DLD1 (cell line): ENCODE data around the gene DNAAF2.
"Not testable (repeated sequence)": the region's sequence is repeated elsewhere in the genome, so short reads cannot be mapped to it uniquely, and the experiment has no call there.

Experiments
- in situ Hi-C: cut with HindIII; loops from 2 replicates; pipeline ENCODE4 v1.10.0; 2017; ENCODE audit warnings: low sequenced_read_pairs

The DNAAF2 gene

DNA sequence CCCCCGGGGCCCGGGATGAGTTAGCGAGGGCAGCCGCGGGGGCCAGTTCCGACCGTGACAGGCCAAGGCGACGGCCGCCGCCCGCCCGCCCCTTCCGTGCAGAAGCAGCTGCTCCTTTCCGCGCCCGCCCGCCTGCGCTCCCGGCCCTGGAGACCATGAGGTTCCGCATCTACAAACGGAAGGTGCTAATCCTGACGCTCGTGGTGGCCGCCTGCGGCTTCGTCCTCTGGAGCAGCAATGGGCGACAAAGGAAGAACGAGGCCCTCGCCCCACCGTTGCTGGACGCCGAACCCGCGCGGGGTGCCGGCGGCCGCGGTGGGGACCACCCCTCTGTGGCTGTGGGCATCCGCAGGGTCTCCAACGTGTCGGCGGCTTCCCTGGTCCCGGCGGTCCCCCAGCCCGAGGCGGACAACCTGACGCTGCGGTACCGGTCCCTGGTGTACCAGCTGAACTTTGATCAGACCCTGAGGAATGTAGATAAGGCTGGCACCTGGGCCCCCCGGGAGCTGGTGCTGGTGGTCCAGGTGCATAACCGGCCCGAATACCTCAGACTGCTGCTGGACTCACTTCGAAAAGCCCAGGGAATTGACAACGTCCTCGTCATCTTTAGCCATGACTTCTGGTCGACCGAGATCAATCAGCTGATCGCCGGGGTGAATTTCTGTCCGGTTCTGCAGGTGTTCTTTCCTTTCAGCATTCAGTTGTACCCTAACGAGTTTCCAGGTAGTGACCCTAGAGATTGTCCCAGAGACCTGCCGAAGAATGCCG is 13.7 kb downstream of the DNAAF2 start:
- in situ Hi-C loops: no loop called here

DNA sequence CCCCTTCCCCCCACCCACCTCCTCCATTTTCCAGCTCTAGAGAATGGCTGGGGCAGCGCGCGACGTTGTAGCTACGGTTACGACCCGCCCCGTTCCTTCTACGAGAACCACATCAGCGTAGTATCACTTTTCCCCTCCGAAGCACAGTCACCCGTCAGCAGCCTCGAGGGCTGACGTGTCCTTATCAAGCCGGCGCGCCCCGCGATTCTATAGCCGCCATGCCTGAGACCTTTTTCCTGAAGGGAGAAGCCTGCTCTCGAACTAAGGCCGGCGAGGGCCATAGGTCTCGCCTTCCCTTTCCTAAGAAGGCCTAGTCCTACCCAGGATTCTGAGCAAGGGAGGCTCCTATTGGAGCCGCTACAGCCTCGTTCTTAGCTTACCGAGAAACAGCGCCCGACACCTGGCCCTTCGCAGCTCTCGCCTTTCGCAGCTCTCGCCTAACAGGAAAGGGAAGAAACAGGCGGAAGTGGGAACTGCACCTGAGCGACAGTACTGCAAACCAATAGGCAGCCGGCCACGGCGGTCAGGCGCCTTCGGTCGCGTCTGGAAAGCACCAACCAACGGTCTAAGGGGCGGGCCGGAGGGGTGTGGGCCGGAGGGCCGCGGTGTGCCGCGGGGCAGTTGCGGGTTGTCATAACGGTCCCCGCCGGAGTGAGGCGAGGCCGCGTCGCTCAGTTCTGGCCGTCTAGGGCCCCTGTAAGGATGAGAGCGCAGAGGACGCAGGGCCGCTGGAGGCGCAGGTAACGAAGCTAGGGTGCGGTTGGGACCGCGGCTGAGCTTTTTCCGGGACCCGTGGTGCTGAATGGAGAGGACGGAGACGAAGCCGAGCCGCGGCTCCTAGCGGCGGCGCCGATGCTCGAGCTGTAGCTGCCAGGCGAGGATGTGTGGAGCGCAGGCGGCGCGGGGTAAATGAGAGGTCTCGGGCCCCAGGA is 14.6 kb downstream of the DNAAF2 start, which contains the start of the genes MGAT2 and RPL36AL:
MGAT2 (plus strand) TSS at position 618 of the 932 bp plus-strand sequence. CDS start 470 bp downstream, outside the sequence.
RPL36AL (minus strand) TSS at position 445 of the 932 bp plus-strand sequence. CDS start 1,522 bp downstream, outside the sequence.
- in situ Hi-C loops: no loop called here

DNA sequence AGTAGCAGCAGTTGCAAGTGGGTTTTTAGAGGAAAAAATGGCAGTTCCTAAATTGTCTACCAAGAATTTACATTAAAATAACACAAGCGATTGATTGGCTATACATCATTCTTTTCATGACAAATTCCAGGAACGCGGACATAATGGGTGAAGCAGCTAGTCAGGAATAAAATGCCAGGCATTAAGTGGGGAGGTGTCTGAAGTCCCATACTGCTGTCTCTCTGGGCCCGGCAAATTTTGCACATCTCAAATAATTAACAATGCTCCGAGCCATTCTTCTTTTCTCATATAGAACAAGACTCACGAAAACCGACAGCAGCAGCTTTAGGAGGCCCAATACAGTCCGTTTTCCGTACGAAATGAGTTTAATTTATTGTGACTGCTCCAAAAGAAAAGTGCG is 15.3 kb downstream of the DNAAF2 start:
- in situ Hi-C loops: no loop called here

DNA sequence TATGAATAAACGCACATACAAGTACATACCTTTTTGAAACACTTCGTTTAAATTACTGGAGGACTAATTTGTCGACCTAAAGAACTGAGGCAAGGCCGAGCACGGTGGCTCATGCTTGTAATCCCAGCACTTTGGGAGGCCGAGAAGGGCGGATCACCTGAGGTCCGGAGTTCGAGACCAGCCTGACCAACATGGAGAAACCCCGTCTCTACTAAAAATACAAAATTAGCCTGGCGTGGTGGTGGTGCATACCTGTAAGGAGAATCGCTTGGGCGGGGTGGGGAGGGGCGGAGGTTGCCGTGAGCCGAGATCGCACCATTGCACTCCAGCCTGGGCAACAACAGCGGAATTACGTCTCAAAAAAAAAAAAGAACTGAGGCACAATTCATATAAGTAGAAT is 15.8 kb downstream of the DNAAF2 start:
- in situ Hi-C loops: not testable (repeated sequence)

DNA sequence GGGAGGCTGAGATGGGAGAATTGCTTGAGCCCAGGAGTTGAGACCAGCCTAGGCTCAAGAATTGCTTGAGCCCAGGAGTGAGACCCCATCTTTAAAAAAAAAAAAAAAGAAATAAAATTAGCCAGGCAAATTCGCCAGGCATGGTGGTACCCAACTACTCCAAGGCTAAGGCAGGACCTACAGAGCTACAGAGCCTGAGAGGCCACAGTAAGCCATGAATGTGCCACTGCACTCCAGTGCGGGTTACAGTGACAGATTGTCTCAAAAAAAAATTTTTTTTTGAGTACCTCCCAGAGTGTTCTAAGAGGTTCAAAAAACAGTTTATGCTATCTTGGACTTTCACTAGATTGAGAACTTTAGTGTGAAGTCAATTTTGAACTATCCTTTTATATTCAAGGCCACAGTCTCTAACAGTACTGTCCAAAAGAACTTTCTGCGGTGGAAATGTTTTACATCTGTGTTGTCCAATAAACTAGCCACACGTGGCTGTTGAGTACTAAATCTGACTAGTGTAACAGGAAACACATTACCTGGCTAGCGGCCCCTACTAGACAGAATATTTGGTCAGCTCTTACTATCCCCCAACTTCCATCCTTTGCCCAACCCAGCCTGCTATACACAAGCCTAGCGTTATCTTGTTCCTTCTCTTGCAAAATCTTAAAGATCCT is 17.1 kb downstream of the DNAAF2 start:
- in situ Hi-C loops: no loop called here

DNA sequence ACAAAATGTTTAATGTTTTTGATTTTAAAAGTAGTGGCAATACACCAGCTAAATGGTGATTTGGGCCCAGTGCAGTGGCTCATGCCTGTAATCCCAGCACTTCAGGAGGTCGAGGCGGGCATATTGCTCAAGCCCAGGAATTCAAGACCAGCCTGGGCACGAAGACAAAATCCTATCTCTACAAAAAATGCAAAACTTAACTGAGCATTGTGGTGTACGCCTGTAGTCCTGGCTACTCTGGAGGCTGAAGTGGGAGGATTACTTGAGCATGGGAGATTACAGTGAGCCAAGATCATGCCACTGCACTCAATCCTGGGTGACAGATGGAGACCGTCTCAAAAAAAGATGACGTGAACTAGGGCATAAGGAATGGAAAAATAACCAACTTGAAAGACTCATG is 19.3 kb downstream of the DNAAF2 start:
- in situ Hi-C loops: no loop called here

DNA sequence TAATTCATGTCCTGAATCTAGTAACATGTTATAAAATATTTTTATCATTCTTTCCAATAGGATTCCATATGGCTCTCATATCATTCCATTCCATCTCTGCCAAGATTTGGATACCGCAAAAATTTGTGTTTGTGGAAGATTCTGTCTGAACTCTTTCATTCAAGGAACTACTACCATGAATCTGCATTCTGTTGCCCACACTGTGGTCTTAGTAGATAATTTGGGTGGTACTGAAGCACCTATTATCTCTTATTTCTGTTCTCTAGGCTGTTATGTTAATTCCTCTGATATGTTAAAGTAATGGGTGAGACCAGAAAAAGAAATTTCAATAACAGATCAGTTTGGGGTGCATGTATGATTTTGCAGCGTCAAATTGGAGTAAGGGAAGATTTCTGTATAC is 20.8 kb downstream of the DNAAF2 start:
- in situ Hi-C loops: no loop called here

DNA sequence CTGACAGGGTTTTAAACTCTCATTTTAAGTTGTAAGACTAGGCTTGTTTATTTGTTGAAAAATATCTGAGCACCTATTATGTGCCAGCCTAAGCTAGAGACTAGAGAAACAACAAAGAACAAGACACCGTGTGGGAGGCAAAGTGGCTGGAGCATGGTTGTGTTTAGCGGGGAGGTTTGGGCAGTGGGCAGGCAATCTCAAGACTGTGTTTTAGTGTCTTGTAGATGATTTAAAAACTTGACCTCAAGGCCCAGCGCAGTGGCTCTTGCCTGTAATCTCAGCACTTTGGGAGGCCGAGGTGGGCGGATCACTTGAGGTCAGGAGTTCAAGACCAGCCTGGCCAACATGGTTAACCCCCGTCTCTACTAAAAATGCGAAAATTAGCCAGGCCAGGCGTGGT is 22.4 kb downstream of the DNAAF2 start:
- in situ Hi-C loops: no loop called here

DNA sequence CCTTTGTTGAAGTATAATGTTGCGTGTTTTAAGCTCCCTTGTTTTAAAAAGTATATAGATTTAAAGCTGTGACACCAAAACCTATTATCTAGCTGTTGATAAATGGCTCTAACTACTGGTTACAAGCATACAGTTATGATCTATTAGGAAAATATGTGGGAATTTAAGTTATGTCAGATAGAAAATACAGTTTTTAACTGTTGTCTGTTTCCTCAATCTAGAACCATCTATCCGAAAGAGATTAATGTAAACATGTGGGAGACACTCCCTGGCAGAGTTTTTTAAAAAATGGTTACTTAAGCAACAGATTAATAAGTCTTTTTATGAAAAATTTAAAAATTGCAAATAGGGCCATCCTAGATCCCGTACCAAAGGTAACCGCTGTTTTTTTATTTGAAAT is 22.8 kb downstream of the DNAAF2 start:
- in situ Hi-C loops: no loop called here

DNA sequence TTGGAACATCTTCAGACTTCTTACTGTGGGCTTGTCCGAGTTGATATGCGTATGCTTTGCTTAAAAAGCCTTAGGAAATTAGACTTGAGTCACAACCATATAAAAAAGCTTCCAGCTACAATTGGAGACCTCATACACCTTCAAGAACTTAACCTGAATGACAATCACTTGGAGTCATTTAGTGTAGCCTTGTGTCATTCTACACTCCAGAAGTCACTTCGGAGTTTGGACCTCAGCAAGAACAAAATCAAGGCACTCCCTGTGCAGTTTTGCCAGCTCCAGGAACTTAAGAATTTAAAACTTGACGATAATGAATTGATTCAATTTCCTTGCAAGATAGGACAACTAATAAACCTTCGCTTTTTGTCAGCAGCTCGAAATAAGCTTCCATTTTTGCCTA is 27.5 kb downstream of the DNAAF2 start:
- in situ Hi-C loops: no loop called here

DNA sequence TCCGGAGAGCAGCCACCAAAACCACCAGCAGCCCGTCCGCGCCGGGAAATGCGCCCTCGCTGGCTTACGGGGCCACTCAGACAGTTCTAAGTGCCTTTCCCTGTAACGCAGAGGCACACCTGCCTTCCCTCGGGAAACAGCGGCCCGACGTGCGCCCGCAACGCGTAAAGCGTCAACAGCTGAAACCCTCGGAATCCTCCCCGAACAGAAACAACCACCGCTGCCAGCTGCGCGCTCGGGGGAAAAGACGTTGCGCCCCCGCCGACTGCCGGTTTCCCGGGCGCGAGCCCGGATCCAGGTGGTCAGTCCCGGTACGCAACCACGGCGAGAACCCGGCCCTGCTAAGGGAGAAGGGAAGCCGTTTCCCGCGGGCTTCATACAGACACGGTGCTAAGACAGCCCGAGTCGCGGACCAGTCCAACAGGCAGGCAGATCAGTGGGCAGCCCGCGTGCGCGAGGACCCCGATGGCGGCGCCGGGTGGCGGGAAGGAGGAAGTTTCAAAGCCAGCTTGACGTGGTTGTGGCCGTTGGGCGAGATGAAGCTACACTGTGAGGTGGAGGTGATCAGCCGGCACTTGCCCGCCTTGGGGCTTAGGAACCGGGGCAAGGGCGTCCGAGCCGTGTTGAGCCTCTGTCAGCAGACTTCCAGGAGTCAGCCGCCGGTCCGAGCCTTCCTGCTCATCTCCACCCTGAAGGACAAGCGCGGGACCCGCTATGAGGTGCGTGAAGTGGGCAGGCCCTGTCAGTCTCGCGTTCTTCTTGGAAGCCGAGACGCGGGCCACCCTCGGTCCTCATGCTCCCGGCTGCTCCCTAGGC is 36.4 kb downstream of the DNAAF2 start, which contains the start of gene LRR1:
LRR1 (plus strand) TSS at position 456 of the 816 bp plus-strand sequence; CDS start at position 537, 81 bp downstream.
- in situ Hi-C loops: no loop called here

DNA sequence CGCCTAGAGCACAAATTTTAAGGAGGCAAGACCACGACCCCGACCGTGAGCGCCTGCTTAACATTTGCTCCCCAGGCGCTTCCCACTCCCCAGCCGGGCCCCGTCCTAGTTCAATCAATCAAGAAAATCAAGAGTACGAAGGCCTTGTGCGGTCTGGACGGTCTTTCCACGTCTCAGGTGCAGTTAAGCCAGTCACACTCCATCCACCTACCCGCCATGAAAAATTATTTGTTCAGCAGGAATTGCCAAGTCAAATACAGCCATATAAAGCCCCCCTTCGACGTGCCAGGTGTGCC is 36.9 kb downstream of the DNAAF2 start:
- in situ Hi-C loops: no loop called here

DNA sequence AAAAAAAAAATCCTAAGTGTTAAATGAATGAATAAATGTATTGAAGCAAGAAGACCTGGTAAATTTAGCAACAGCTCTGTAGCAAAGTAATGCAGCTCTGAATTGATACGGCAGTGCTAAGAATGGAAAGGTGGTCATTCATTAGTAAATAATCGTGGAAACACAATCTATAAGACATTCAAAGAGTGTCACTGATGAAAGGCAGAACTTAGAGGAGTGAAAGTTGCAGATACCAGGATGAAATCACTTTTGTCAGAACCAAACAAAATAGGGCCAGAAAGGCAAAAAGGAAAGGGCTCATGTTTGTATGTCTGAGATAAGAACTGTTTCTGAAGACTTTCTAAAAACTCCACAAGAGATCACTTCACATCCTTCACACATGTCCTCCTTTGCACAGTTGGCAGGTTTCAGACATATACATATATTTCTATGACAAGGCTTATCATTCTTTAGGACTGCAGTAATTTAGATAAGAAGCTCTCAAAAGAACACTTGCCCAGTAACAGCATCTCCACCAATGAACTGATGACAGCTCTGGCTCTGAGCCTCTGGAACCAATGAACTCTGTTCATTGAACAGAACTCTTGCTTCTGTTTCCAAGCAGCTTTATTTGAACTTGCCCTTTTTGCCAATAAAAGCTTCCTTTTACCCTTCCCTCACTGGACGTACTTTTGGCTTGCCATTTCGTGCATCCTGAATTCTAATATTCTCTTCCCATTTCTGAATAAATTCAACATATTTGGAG is 40.5 kb downstream of the DNAAF2 start:
- in situ Hi-C loops: no loop called here

DNA sequence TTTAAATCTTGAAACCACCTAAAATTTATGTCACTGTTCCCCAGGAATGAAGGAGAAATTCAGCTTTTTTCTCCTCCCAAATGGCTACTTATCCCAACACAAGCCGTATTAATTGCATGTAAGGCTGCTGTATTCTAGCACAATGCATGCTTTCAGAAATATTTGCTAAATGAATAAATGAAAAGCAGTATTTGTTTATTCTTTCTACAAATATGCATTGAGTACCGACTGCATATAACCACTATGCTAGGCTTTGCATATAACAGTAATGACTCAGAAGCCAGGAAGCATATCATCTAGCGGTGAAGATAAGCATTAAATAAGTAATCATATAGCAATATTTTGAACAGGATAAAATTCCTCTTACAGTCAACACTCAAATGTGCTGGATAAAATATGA is 42.0 kb downstream of the DNAAF2 start:
- in situ Hi-C loops: no loop called here

DNA sequence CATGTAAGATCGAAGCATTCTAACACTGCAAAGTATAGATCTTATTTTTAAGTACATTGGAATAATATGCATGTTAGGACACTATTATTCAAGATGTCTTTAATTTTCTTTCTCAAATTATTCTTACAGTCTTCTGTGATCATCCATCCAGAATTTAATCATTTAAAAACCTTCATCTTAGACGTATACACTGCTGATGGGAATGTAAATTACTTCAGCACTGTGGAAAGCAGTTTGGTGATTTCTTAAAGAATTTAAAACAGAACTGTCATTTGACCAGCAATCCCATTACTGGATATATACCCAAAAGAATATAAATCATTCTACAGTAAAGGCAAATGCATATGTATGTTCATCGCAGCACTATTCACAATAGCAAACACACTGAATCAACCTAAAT is 45.7 kb downstream of the DNAAF2 start:
- in situ Hi-C loops: no loop called here

DNA sequence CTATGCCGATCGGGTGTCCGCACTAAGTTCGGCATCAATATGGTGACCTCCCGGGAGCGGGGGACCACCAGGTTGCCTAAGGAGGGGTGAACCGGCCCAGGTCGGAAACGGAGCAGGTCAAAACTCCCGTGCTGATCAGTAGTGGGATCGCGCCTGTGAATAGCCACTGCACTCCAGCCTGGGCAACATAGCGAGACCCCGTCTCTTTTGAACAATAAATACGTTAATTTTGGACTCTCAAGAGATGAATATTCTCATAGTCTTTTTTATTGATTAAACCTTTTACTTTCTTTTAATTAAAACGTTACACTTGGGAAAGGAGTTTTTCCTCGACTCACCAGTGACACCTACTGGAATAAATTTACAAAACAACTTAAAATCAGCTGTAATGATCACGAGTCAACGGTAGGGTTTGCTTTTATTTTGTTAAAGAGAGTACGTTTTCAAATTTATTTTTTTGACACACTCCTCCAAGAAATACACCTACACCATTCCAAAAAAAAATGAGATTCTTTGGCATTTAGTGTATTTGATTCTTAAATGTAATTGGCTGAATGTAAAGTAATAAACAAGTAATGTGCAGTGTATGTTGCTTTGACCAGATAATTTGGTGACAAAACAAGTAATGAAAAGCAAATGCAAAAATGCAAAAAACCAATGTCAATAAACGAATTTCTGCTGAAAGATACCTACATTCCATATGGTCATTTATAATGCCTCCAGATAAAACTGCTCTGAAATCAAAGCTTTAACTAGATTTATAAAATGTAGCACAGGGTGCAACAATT is 48.2 kb downstream of the DNAAF2 start:
- in situ Hi-C loops: no loop called here

DNA sequence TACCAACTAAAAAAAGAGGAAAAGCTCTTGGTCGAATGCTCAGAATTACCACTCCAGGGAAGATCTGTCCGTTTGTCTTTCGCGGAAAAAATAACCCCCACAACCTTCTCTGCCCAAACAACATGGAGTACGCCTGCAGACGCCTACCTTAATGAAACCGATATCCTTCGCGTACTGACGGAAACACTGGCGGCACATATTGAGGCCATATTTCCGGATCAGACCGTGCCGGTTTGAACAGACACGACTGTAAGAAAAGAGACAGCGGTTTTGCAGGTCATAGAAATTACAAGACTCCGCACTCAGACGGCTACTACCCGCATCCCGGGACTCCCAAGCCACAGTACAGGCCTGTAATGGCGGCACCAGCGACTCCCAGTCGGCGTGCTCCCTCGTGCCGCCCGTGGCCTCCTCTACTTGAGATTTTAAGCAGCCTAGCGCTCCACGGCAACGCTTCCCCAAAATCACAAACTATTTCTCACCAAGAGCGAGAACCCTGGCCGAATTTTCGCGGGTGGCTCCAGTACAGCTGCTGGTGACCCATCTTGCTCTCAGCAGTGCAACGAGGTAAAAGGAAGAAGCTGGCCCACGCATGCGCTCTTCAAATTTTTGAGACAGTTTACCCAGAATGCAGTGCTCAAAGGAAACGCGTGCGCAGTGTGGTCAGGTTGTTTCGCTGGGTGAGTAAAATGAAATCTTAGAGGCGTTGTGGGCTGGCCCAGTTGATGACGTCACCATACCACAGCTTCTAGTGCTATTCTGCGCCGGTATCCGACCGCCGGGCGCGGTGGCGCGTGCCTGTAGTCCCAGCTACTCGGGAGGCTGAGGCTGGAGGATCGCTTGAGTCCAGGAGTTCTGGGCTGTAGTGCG is 49.0 kb downstream of the DNAAF2 start, which contains the start of gene RPS29:
RPS29 (minus strand) TSS at position 578 of the 870 bp plus-strand sequence; CDS start at position 544, 34 bp downstream.
- in situ Hi-C loops: no loop called here
